Skeletal muscle satellite cell (primary cell): ENCODE data around the gene RPS19BP1.
"Not testable (repeated sequence)": the region's sequence is repeated elsewhere in the genome, so short reads cannot be mapped to it uniquely, and the experiment has no call there.

ENCODE experiments used
- H3K27me3 ChIP-seq: 2 replicates; pipeline ENCODE4 v1.7.0; 2013; ENCODE audit warnings: low read length; ENCODE audit not compliant: control insufficient read depth, insufficient read depth
- H3K36me3 ChIP-seq: 2 replicates; pipeline ENCODE4 v1.7.0; 2013; ENCODE audit warnings: mild to moderate bottlenecking, control low read depth, low read length; ENCODE audit not compliant: insufficient read depth
- H3K4me1 ChIP-seq: 2 replicates; pipeline ENCODE4 v1.7.0; 2013; ENCODE audit warnings: low read length; ENCODE audit not compliant: control insufficient read depth, insufficient read depth
- H3K4me2 ChIP-seq: 2 replicates; pipeline ENCODE4 v1.7.0; 2013; ENCODE audit warnings: mild to moderate bottlenecking, low read length
- H3K4me3 ChIP-seq: 2 replicates; pipeline ENCODE4 v1.7.0; 2013; ENCODE audit warnings: low read length
- H3K9ac ChIP-seq: 2 replicates; pipeline ENCODE4 v1.7.0; 2013; ENCODE audit warnings: mild to moderate bottlenecking, low read depth, low read length, moderate library complexity
- H3K9me3 ChIP-seq: replicated peaks from 2 replicates; pipeline ENCODE4 v1.7.0; 2013; ENCODE audit warnings: mild to moderate bottlenecking, control low read depth, low read length

Gene RPS19BP1

GRCh38 chr22:39526736-39527171 is 5.8 kb downstream of the RPS19BP1 start:
- no peak overlapping the region for H3K9ac ChIP-seq
- peaks cover 61% of the 10 kb centered on the region for H3K36me3 ChIP-seq
- H3K4me3 ChIP-seq = no peak overlapping the region
- no peak overlapping the region for H3K4me2 ChIP-seq
- H3K27me3 ChIP-seq = no peaks in the 10 kb centered on the region
- no peaks in the 10 kb centered on the region for H3K9me3 ChIP-seq
- peaks cover 38% of the 10 kb centered on the region for H3K4me1 ChIP-seq

- peaks cover 27% of the 10 kb centered on the region for H3K4me1 ChIP-seq
Observed at GRCh38 chr22:39525658-39525975, 6.9 kb downstream of the RPS19BP1 start.

GRCh38 chr22:39524753-39525657 is 7.5 kb downstream of the RPS19BP1 start:
- peaks cover 26% of the 10 kb centered on the region for H3K4me1 ChIP-seq
- H3K9ac ChIP-seq = no peak overlapping the region
- H3K9me3 ChIP-seq = no peaks in the 10 kb centered on the region
- H3K4me2 ChIP-seq = no peak overlapping the region
- H3K4me3 ChIP-seq = no peak overlapping the region
- H3K27me3 ChIP-seq = no peaks in the 10 kb centered on the region
- peaks cover 57% of the 10 kb centered on the region for H3K36me3 ChIP-seq

More at GRCh38 chr22:39525658-39525975, 6.9 kb downstream of the RPS19BP1 start:
- Histone ChIP-seq H3K4me2 (no peak overlapping the region), H3K36me3 (peaks cover 63% of the 10 kb centered on the region), H3K4me3 (no peak overlapping the region), H3K9ac (no peak overlapping the region), H3K27me3 (no peaks in the 10 kb centered on the region), H3K9me3 (no peaks in the 10 kb centered on the region)

- Histone ChIP-seq H3K4me2 (no peak overlapping the region), H3K27me3 (no peaks in the 10 kb centered on the region), H3K36me3 (peaks cover 50% of the 10 kb centered on the region), H3K4me3 (no peak overlapping the region), H3K9me3 (no peaks in the 10 kb centered on the region), H3K9ac (no peak overlapping the region), H3K4me1 (peaks cover 20% of the 10 kb centered on the region)
Observed at GRCh38 chr22:39524089-39524752, 8.3 kb downstream of the RPS19BP1 start.

- Histone ChIP-seq H3K4me2 (peak overlapping the region; percentile 95), H3K4me1 (peaks cover 23% of the 10 kb centered on the region), H3K27me3 (no peaks in the 10 kb centered on the region), H3K36me3 (peaks cover 39% of the 10 kb centered on the region), H3K4me3 (peak overlapping the region; percentile 89), H3K9ac (peak overlapping the region; percentile 100), H3K9me3 (no peaks in the 10 kb centered on the region)
Observed at GRCh38 chr22:39522567-39523300, 9.8 kb downstream of the RPS19BP1 start.

GRCh38 chr22:39522091-39522490 is 10.5 kb downstream of the RPS19BP1 start:
- Histone ChIP-seq H3K9ac (peak overlapping the region; percentile 100), H3K36me3 (peaks cover 45% of the 10 kb centered on the region), H3K4me3 (peak overlapping the region; percentile 89)

GRCh38 chr22:39521106-39521885 is 11.3 kb downstream of the RPS19BP1 start:
- Histone ChIP-seq H3K4me3 (peak overlapping the region; percentile 89), H3K36me3 (peaks cover 50% of the 10 kb centered on the region), H3K9ac (peak overlapping the region; percentile 100), H3K4me1 (peaks cover 23% of the 10 kb centered on the region), H3K4me2 (peak overlapping the region; percentile 95)
- not testable (repeated sequence) for H3K9me3 ChIP-seq, H3K27me3 ChIP-seq

More at GRCh38 chr22:39522091-39522490, 10.5 kb downstream of the RPS19BP1 start:
- not testable (repeated sequence) for H3K27me3 ChIP-seq, H3K9me3 ChIP-seq
- Histone ChIP-seq H3K4me2 (peak overlapping the region; percentile 95), H3K4me1 (peaks cover 23% of the 10 kb centered on the region)

GRCh38 chr22:39520226-39521105 is 12.1 kb downstream of the RPS19BP1 start, which contains the start of gene ATF4:
Gene ATF4, plus strand, starts transcription at chr22:39520562. Its CDS starts 884 bp downstream, at chr22:39521446.
- peaks cover 30% of the 10 kb centered on the region for H3K4me1 ChIP-seq
- H3K9me3 ChIP-seq = no peaks in the 10 kb centered on the region
- peak within 1 kb of the TSS; percentile 95 for H3K4me2 ChIP-seq
- peak within 1 kb of the TSS; percentile 89 for H3K4me3 ChIP-seq
- H3K27me3 ChIP-seq = no peaks in the 10 kb centered on the region
- H3K36me3 ChIP-seq = peaks cover 52% of the 10 kb centered on the region
- peak within 1 kb of the TSS; percentile 100 for H3K9ac ChIP-seq

- Histone ChIP-seq H3K4me2 (peak overlapping the region; percentile 95), H3K4me1 (peaks cover 37% of the 10 kb centered on the region), H3K4me3 (peak overlapping the region; percentile 89), H3K9me3 (no peaks in the 10 kb centered on the region), H3K9ac (peak overlapping the region; percentile 100), H3K36me3 (peaks cover 57% of the 10 kb centered on the region), H3K27me3 (no peaks in the 10 kb centered on the region)
Observed at GRCh38 chr22:39519681-39520225, 12.8 kb downstream of the RPS19BP1 start.
